ENCODE results near the gene POLR2A.

DNA sequence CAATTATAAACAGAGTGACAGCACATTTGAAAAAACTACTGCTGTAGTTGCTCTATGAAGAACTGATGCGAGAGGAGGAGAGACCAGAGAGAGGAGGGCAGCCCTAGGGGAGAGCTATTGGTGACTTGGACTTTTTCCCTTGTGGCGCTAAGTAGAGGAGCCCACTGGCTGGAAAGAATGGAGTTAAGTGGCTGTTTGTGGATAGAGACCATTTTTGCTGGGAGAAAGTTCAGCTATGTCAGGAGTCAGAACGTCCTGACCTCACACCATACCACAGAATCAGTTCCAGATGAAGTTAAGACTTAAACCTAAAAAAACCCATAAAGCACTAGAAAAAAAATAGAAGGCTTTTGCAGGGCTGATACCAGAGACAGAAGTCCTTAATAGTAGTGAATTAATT lies 2.0 kb downstream of the POLR2A start:
- TF ChIP-seq, protein P1, sequence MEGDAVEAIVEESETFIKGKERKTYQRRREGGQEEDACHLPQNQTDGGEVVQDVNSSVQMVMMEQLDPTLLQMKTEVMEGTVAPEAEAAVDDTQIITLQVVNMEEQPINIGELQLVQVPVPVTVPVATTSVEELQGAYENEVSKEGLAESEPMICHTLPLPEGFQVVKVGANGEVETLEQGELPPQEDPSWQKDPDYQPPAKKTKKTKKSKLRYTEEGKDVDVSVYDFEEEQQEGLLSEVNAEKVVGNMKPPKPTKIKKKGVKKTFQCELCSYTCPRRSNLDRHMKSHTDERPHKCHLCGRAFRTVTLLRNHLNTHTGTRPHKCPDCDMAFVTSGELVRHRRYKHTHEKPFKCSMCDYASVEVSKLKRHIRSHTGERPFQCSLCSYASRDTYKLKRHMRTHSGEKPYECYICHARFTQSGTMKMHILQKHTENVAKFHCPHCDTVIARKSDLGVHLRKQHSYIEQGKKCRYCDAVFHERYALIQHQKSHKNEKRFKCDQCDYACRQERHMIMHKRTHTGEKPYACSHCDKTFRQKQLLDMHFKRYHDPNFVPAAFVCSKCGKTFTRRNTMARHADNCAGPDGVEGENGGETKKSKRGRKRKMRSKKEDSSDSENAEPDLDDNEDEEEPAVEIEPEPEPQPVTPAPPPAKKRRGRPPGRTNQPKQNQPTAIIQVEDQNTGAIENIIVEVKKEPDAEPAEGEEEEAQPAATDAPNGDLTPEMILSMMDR (conservative IDR thresholded peaks at IDR 0.05; ENCODE audit: low read depth, low read length) = no peak
- no peak for TF ChIP-seq EZH2 (IDR thresholded peaks at IDR 0.05; ENCODE audit: borderline replicate concordance, low read depth, low read length, poor library complexity, severe bottlenecking)

Measured in A673 (cell line).